KOPT-K1 (cell line): ENCODE data around the gene SLC6A12.

Experiments
- H3K27ac ChIP-seq: fragments of 200-600 bp; sonication (generic); 2 replicates; pipeline ENCODE4 v1.5.1; 2016; ENCODE audit warnings: antibody characterized with exemption, mild to moderate bottlenecking, low read depth, low read length; ENCODE audit not compliant: poor library complexity, severe bottlenecking
- H3K36me3 ChIP-seq: fragments of 200-600 bp; sonication (generic); 2 replicates; pipeline ENCODE4 v1.5.1; 2017; ENCODE audit warnings: antibody characterized with exemption, mild to moderate bottlenecking, low read length, moderate library complexity; ENCODE audit not compliant: insufficient read depth
- H3K9me3 ChIP-seq: fragments of 200-600 bp; sonication (generic); 2 replicates; pipeline ENCODE4 v1.5.1; 2017; ENCODE audit warnings: antibody characterized with exemption, low read length, mild to moderate bottlenecking; ENCODE audit not compliant: insufficient read depth, poor library complexity, severe bottlenecking

SLC6A12 gene

GRCh38 chr12:202081-202731 is 11.8 kb downstream of the SLC6A12 start:
- Histone ChIP-seq H3K9me3 (no peaks in the 10 kb centered on the region), H3K27ac (no peak overlapping the region), H3K36me3 (no peaks in the 10 kb centered on the region)

- Histone ChIP-seq H3K36me3 (no peaks in the 10 kb centered on the region), H3K9me3 (no peaks in the 10 kb centered on the region), H3K27ac (no peak overlapping the region)
Measured at GRCh38 chr12:201361-201760, 12.6 kb downstream of the SLC6A12 start.

GRCh38 chr12:198705-199104 is 15.3 kb downstream of the SLC6A12 start:
- no peak overlapping the region for H3K27ac ChIP-seq
- H3K36me3 ChIP-seq: no peaks in the 10 kb centered on the region
- H3K9me3 ChIP-seq: no peaks in the 10 kb centered on the region

GRCh38 chr12:197911-198695 is 15.9 kb downstream of the SLC6A12 start:
- no peaks in the 10 kb centered on the region for H3K9me3 ChIP-seq
- no peak overlapping the region for H3K27ac ChIP-seq
- H3K36me3 ChIP-seq: no peaks in the 10 kb centered on the region

- H3K36me3 ChIP-seq: no peaks in the 10 kb centered on the region
- H3K27ac ChIP-seq: no peak overlapping the region
- H3K9me3 ChIP-seq: no peaks in the 10 kb centered on the region
Measured at GRCh38 chr12:197347-197746, 16.6 kb downstream of the SLC6A12 start.

GRCh38 chr12:196436-196835 is 17.5 kb downstream of the SLC6A12 start:
- Histone ChIP-seq H3K27ac (no peak overlapping the region), H3K36me3 (no peaks in the 10 kb centered on the region)

GRCh38 chr12:195951-196350 is 18.0 kb downstream of the SLC6A12 start:
- no peaks in the 10 kb centered on the region for H3K36me3 ChIP-seq
- H3K9me3 ChIP-seq: no peaks in the 10 kb centered on the region
- no peak overlapping the region for H3K27ac ChIP-seq

More at GRCh38 chr12:196436-196835, 17.5 kb downstream of the SLC6A12 start:
- no peaks in the 10 kb centered on the region for H3K9me3 ChIP-seq

GRCh38 chr12:195156-195555 is 18.8 kb downstream of the SLC6A12 start:
- no peaks in the 10 kb centered on the region for H3K9me3 ChIP-seq
- H3K36me3 ChIP-seq: no peaks in the 10 kb centered on the region
- H3K27ac ChIP-seq: no peak overlapping the region

- Histone ChIP-seq H3K36me3 (no peaks in the 10 kb centered on the region), H3K9me3 (no peaks in the 10 kb centered on the region), H3K27ac (no peak overlapping the region)
Measured at GRCh38 chr12:194276-194675, 19.7 kb downstream of the SLC6A12 start.

GRCh38 chr12:193261-193660 is 20.7 kb downstream of the SLC6A12 start:
- Histone ChIP-seq H3K27ac (no peak overlapping the region), H3K9me3 (no peaks in the 10 kb centered on the region), H3K36me3 (no peaks in the 10 kb centered on the region)

GRCh38 chr12:191541-191940 is 22.4 kb downstream of the SLC6A12 start:
- no peaks in the 10 kb centered on the region for H3K9me3 ChIP-seq
- H3K36me3 ChIP-seq: no peaks in the 10 kb centered on the region
- H3K27ac ChIP-seq: no peak overlapping the region

GRCh38 chr12:190881-191280 is 23.1 kb downstream of the SLC6A12 start:
- Histone ChIP-seq H3K36me3 (no peaks in the 10 kb centered on the region), H3K27ac (no peak overlapping the region)

GRCh38 chr12:189622-189962 is 24.4 kb downstream of the SLC6A12 start:
- Histone ChIP-seq H3K36me3 (no peaks in the 10 kb centered on the region), H3K27ac (no peak overlapping the region), H3K9me3 (no peaks in the 10 kb centered on the region)

More at GRCh38 chr12:190881-191280, 23.1 kb downstream of the SLC6A12 start:
- H3K9me3 ChIP-seq: no peaks in the 10 kb centered on the region

GRCh38 chr12:188910-189621 is 24.9 kb downstream of the SLC6A12 start:
- Histone ChIP-seq H3K9me3 (no peaks in the 10 kb centered on the region), H3K36me3 (no peaks in the 10 kb centered on the region), H3K27ac (no peak overlapping the region)
